Left cardiac atrium (tissue), 4 donors: ENCODE results near the gene DNAJC5. TPM values are rescaled to one million over a fixed set of nuclear protein-coding genes. Genes with fewer than 3 reads are reported as not detected.
"Not testable (repeated sequence)": the region's sequence is repeated elsewhere in the genome, so short reads cannot be mapped to it uniquely, and the experiment has no call there.

Experiments used
- ATAC-seq, 2 donors: fragments of 200-7000 bp; cut with Tn5 transposase; one replicate each; pipeline ENCODE4 v1.9.1; 2020; ENCODE audit warnings: mild to moderate bottlenecking in 2 of 2, moderate library complexity in 2 of 2
- DNase-seq: peaks from one replicate; pipeline ENCODE4 v3.0.0-alpha.2; 2020
- intact Hi-C, 2 donors: fragments of 100-400 bp; cut with DNase I; formaldehyde crosslinking; loops; one replicate each; pipeline versions ENCODE4 v1.14.1 to v1.15.1; 2022 to 2023
- total RNA-seq, 2 donors: library from RNA; stranded (reverse); fragmentation: NEBNext Ultra II Directional; extraction: Animal tissue kit (Norgen Biotek cat#: 25700); gene quantifications; one replicate each; pipeline ENCODE4 v1.2.1, GENCODE V29; 2021
- donor health status: DM: no; HTN: yes; CAD: no.
- donor health status: DM: no; HTN: yes; CAD: no; lungs with severe emphysema.
- donor health status: DM: yes; HTN: yes; CAD: no.
- donor health status: Dilated cardiomyopathy.

DNAJC5 gene
- total RNA-seq, 2 donors from 2014 or later: 41.9 to 53.4 TPM

GRCh38 chr20:63957690-63958441 is 62.9 kb downstream of the DNAJC5 start:
- intact Hi-C loops: no loop called here
- peak in 1 of 2 donors; percentile 0 for ATAC-seq
- DNase-seq: peak; percentile 63

- intact Hi-C loops: no loop called here
- no peak for DNase-seq
- ATAC-seq: no peak
Observed at GRCh38 chr20:63958471-63958870, 63.5 kb downstream of the DNAJC5 start.

- no peak for DNase-seq
- intact Hi-C loops: no loop called here
- ATAC-seq: no peak
Observed at GRCh38 chr20:63958964-63959698, 64.2 kb downstream of the DNAJC5 start.

- DNase-seq (no peak), ATAC-seq (no peak)
- intact Hi-C loops: no loop called here
Observed at GRCh38 chr20:63959699-63960075, 64.8 kb downstream of the DNAJC5 start.

- DNase-seq, intact Hi-C loops, ATAC-seq: not testable (repeated sequence)
Observed at GRCh38 chr20:63960654-63961621, 66.0 kb downstream of the DNAJC5 start.

GRCh38 chr20:63961664-63962425 is 66.9 kb downstream of the DNAJC5 start:
- no peak for ATAC-seq
- intact Hi-C loops: no loop called here
- DNase-seq: no peak

- ATAC-seq (no peak), DNase-seq (no peak)
- intact Hi-C loops: no loop called here
Observed at GRCh38 chr20:63962426-63963347, 67.8 kb downstream of the DNAJC5 start.

GRCh38 chr20:63963348-63963741 is 68.4 kb downstream of the DNAJC5 start:
- ATAC-seq (no peak), DNase-seq (no peak)
- intact Hi-C loops: no loop called here

GRCh38 chr20:63963784-63964301 is 68.9 kb downstream of the DNAJC5 start:
- DNase-seq: peak; percentile 9
- ATAC-seq: no peak
- intact Hi-C loops: no loop called here

GRCh38 chr20:63964412-63964811 is 69.5 kb downstream of the DNAJC5 start:
- no peak for ATAC-seq
- peak; percentile 16 for DNase-seq
- intact Hi-C loops: no loop called here

- no peak for ATAC-seq
- intact Hi-C loops: no loop called here
- DNase-seq: peak; percentile 19
Observed at GRCh38 chr20:63966172-63966943, 71.4 kb downstream of the DNAJC5 start.

- ATAC-seq (no peak), DNase-seq (no peak)
- intact Hi-C loops: no loop called here
Observed at GRCh38 chr20:63966944-63967322, 72.0 kb downstream of the DNAJC5 start.

GRCh38 chr20:63967330-63968135 is 72.6 kb downstream of the DNAJC5 start:
- ATAC-seq: no peak
- DNase-seq: peak; percentile 26
- intact Hi-C loops: no loop called here

- intact Hi-C loops: no loop called here
- no peak for ATAC-seq
- DNase-seq: peak; percentile 26
Observed at GRCh38 chr20:63968136-63968927, 73.4 kb downstream of the DNAJC5 start.
